HepG2 (cell line): ENCODE data around the gene FIZ1. TPM values are rescaled to one million over a fixed set of nuclear protein-coding genes. Genes with fewer than 3 reads are reported as not detected.
A peak's percentile ranks its signal among the peaks of the same experiment; 100 is the strongest.

ENCODE experiments used
- CCDC6 ChIP-seq: sonication (generic); formaldehyde crosslinking; IDR thresholded peaks from 2 replicates; pipeline ENCODE4 v1.8.1; 2022; ENCODE audit warnings: mild to moderate bottlenecking, missing genetic modification reagents, moderate library complexity
- FOXO1 ChIP-seq: sonication (generic); formaldehyde crosslinking; IDR thresholded peaks from 2 replicates; pipeline ENCODE4 v1.4.0; 2020; ENCODE audit warnings: missing genetic modification reagents
- HBP1 ChIP-seq: IDR thresholded peaks from 2 replicates; pipeline ENCODE4 v1.6.1; 2016; ENCODE audit warnings: low read depth, control low read depth
- HOXA5 ChIP-seq: sonication (generic); formaldehyde crosslinking; IDR thresholded peaks from 2 replicates; pipeline ENCODE4 v1.4.0; 2020; ENCODE audit warnings: missing genetic modification reagents
- KLF12 ChIP-seq: sonication (generic); formaldehyde crosslinking; IDR thresholded peaks from 2 replicates; pipeline ENCODE4 v1.4.0; 2020; ENCODE audit warnings: missing genetic modification reagents, borderline replicate concordance
- NFKB2 ChIP-seq: sonication (generic); formaldehyde crosslinking; IDR thresholded peaks from 2 replicates; pipeline ENCODE4 v1.4.0; 2020; ENCODE audit warnings: missing genetic modification reagents, borderline replicate concordance
- NR2C2 ChIP-seq: sonication (generic); formaldehyde crosslinking; IDR thresholded peaks from 2 replicates; pipeline ENCODE4 v1.4.0; 2020; ENCODE audit warnings: missing genetic modification reagents, mild to moderate bottlenecking, moderate library complexity, borderline replicate concordance
- RARG ChIP-seq: sonication (generic); formaldehyde crosslinking; IDR thresholded peaks from 2 replicates; pipeline ENCODE4 v1.4.0; 2020; ENCODE audit warnings: low read depth, mild to moderate bottlenecking, missing genetic modification reagents
- SMARCE1 ChIP-seq: fragments of 450-650 bp; IDR thresholded peaks from 2 replicates; pipeline ENCODE4 v1.6.1; 2017; ENCODE audit warnings: borderline replicate concordance
- TEAD2 ChIP-seq: sonication (generic); formaldehyde crosslinking; IDR thresholded peaks from 2 replicates; pipeline ENCODE4 v1.9.0; 2021; ENCODE audit warnings: missing genetic modification reagents
- ZBTB3 ChIP-seq: sonication (generic); formaldehyde crosslinking; IDR thresholded peaks from 2 replicates; pipeline ENCODE4 v1.4.0; 2020; ENCODE audit warnings: low read depth, mild to moderate bottlenecking, moderate library complexity, missing genetic modification reagents, borderline replicate concordance
- ZFP90 ChIP-seq: sonication (generic); formaldehyde crosslinking; IDR thresholded peaks from 2 replicates; pipeline ENCODE4 v1.8.0; 2022; ENCODE audit warnings: missing genetic modification reagents, mild to moderate bottlenecking, inconsistent platforms, borderline replicate concordance
- ZNF468 ChIP-seq: sonication (generic); formaldehyde crosslinking; IDR thresholded peaks from 2 replicates; pipeline ENCODE4 v1.8.0; 2022; ENCODE audit warnings: mild to moderate bottlenecking, moderate library complexity, missing genetic modification reagents
- ZNF513 ChIP-seq: sonication (generic); formaldehyde crosslinking; conservative IDR thresholded peaks from 2 replicates; pipeline ENCODE4 v1.5.0; 2020; ENCODE audit warnings: missing genetic modification reagents
- ZNF556 ChIP-seq: sonication (generic); formaldehyde crosslinking; IDR thresholded peaks from 2 replicates; pipeline ENCODE4 v1.4.0; 2020; ENCODE audit warnings: mild to moderate bottlenecking, missing genetic modification reagents, borderline replicate concordance
- ZNF589 ChIP-seq: sonication (generic); formaldehyde crosslinking; conservative IDR thresholded peaks from 2 replicates; pipeline ENCODE4 v1.8.0; 2022; ENCODE audit warnings: mild to moderate bottlenecking, moderate library complexity, missing genetic modification reagents
- ZNF607 ChIP-seq: sonication (generic); formaldehyde crosslinking; IDR thresholded peaks from 2 replicates; pipeline ENCODE4 v1.5.1; 2020; ENCODE audit warnings: missing genetic modification reagents, mild to moderate bottlenecking, borderline replicate concordance
- ZNF639 ChIP-seq: conservative IDR thresholded peaks from 2 replicates; pipeline ENCODE4 v1.6.1; 2018; ENCODE audit warnings: missing genetic modification reagents
- ZZZ3 ChIP-seq: sonication (generic); formaldehyde crosslinking; IDR thresholded peaks from 2 replicates; pipeline ENCODE4 v1.4.0; 2020; ENCODE audit warnings: missing genetic modification reagents, mild to moderate bottlenecking, borderline replicate concordance
- polyA plus RNA-seq, 8 experiments: library from polyadenylated mRNA; depleted of rRNA in 3 of 8; stranded (reverse) in 7 of 8; unstranded in 1 of 8; fragments of >200 nt; fragmentation: Illumina TruSeq in 4 of 8; extraction: Trizol in 4 of 8; gene quantifications; 2 replicates each; pipeline versions ENCODE4 v1.2.1 to v1.2.3, GENCODE V29; 2011 to 2016; ENCODE audit warnings: low read depth in 4 of 8, missing spikeins in 1 of 8, mixed read lengths in 1 of 8; ENCODE audit not compliant: insufficient read depth in 1 of 8
- total RNA-seq, 5 experiments: library from RNA; depleted of rRNA; stranded (reverse); fragments of >200 nt; fragmentation: Illumina TruSeq; extraction: Trizol; gene quantifications; 2 replicates each; pipeline ENCODE4 v1.2.3, GENCODE V29; 2016; ENCODE audit warnings: low read depth in 1 of 5
- TF ChIP-seq, protein P1 (sequence below): sonication (generic); formaldehyde crosslinking; IDR thresholded peaks from 2 replicates; pipeline ENCODE4 v1.8.1; 2022; ENCODE audit warnings: low read depth, mild to moderate bottlenecking, missing genetic modification reagents
- TF ChIP-seq, protein P2 (sequence below): IDR thresholded peaks from 2 replicates; pipeline ENCODE4 v1.6.1; 2016

FIZ1 gene
- total and polyA plus RNA-seq, 2 of the 13 experiments (the other 11 are each of a cell fraction or from before 2014, with no cell fraction given): 3.6 to 5.9 TPM

- TF ChIP-seq, protein P1, sequence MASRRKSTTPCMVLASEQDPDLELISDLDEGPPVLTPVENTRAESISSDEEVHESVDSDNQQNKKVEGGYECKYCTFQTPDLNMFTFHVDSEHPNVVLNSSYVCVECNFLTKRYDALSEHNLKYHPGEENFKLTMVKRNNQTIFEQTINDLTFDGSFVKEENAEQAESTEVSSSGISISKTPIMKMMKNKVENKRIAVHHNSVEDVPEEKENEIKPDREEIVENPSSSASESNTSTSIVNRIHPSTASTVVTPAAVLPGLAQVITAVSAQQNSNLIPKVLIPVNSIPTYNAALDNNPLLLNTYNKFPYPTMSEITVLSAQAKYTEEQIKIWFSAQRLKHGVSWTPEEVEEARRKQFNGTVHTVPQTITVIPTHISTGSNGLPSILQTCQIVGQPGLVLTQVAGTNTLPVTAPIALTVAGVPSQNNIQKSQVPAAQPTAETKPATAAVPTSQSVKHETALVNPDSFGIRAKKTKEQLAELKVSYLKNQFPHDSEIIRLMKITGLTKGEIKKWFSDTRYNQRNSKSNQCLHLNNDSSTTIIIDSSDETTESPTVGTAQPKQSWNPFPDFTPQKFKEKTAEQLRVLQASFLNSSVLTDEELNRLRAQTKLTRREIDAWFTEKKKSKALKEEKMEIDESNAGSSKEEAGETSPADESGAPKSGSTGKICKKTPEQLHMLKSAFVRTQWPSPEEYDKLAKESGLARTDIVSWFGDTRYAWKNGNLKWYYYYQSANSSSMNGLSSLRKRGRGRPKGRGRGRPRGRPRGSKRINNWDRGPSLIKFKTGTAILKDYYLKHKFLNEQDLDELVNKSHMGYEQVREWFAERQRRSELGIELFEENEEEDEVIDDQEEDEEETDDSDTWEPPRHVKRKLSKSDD (CRISPR knock-in tag): 0 out of 2 replicates have a peak, but pooled peaks have one; percentile 58
- TF ChIP-seq NR2C2 (CRISPR knock-in tag): peak; percentile 92
- TF ChIP-seq ZBTB3 (CRISPR knock-in tag): no peak
- no peak; the same call in 1 of the 2 replicates for TF ChIP-seq ZZZ3 (CRISPR knock-in tag)
- 0 out of 2 replicates have a peak, but pooled peaks have one; percentile 44 for TF ChIP-seq CCDC6 (CRISPR knock-in tag)
- TF ChIP-seq NFKB2: 0 out of 2 replicates have a peak, but pooled peaks have one; percentile 34
- TF ChIP-seq TEAD2 (CRISPR knock-in tag): no peak; the same call in 1 of the 2 replicates
- TF ChIP-seq, protein P2, sequence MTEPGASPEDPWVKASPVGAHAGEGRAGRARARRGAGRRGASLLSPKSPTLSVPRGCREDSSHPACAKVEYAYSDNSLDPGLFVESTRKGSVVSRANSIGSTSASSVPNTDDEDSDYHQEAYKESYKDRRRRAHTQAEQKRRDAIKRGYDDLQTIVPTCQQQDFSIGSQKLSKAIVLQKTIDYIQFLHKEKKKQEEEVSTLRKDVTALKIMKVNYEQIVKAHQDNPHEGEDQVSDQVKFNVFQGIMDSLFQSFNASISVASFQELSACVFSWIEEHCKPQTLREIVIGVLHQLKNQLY (CRISPR knock-in tag): no peak
- no peak for TF ChIP-seq ZNF639 (CRISPR knock-in tag)
- no peak for TF ChIP-seq ZNF468 (CRISPR knock-in tag)
- peak; percentile 10; the same call in 1 of the 2 replicates for TF ChIP-seq ZFP90
- TF ChIP-seq ZNF513 (CRISPR knock-in tag): no peak
- TF ChIP-seq ZNF589 (CRISPR knock-in tag): no peak
- TF ChIP-seq FOXO1 (CRISPR knock-in tag): 0 out of 2 replicates have a peak, but pooled peaks have one; percentile 13
- TF ChIP-seq ZNF556: no peak
- no peak for TF ChIP-seq SMARCE1
- no peak for TF ChIP-seq RARG (CRISPR knock-in tag)
- TF ChIP-seq KLF12 (CRISPR knock-in tag): peak; percentile 94; the same call in 1 of the 2 replicates
- TF ChIP-seq ZNF607 (CRISPR knock-in tag): peak; percentile 32; the same call in 1 of the 2 replicates
- TF ChIP-seq HOXA5: no peak
- TF ChIP-seq HBP1 (CRISPR knock-in tag): no peak
Measured at GRCh38 chr19:55599842-55600661, 735 bp upstream of the FIZ1 start, which contains the start of gene ZNF524 (continued).
